CD4-positive, alpha-beta T cell treated with Interleukin-1 beta for 1 hour (primary cell): Measurements from ENCODE around the gene GNPDA1.

ENCODE experiments used
- DNase-seq, 2 donors: peaks; one replicate each; pipeline ENCODE4 v3.0.0-alpha.2; 2020 to 2022

GNPDA1 gene

DNA sequence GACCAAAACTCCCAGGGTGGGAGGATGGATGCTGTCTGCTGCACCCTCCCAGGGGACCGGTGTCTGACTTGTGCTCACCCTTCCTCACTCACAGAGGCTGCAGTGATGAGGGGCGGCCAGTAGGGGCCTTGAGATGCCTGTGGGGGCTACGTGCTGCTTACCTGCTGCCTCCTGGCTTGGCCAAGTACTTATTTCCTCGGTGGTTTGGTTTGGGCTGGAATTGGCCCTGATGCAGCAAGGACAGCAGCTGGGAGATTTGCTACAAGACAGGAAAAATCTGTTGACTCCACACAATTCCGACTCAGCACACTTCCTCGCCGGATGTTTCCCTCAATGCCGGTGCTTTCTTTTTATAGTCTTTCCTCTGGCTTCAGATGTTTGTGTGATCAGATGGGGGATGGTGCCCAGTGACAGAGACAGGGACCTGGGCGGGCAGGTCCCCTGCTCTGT is 61.5 kb downstream of the GNPDA1 start:
- peak in 1 of 2 donors; percentile 18 for DNase-seq
